Measurements from ENCODE around the gene RNU6-1. TPM values are rescaled to one million over a fixed set of nuclear protein-coding genes. Genes with fewer than 3 reads are reported as not detected.

Gene RNU6-1
- total RNA-seq, 2 experiments from 2014 or later, result not detected

GRCh38 chr15:67859331-67859946 lies 19.6 kb upstream of the RNU6-1 start:
- ChIA-PET POLR2A (no interaction called here), CTCF (ENCODE audit: unreplicated experiment) (interaction anchor here (0.6 kb wide), 1 partner anchor 332 kb away, joined by 3 read pairs; no protein-coding TSS in a partner anchor)
- no peaks in the 10 kb centered on the region for H3K79me2 ChIP-seq (ENCODE audit: insufficient read depth, low read depth, low read length)
- peak overlapping the region; percentile 56 for H2AFZ ChIP-seq (ENCODE audit: low read length)
- peaks cover 72% of the 10 kb centered on the region for H3K4me1 ChIP-seq (ENCODE audit: insufficient read depth, low read length, poor library complexity, severe bottlenecking)
- TF ChIP-seq EZH2phosphoT487 (IDR thresholded peaks at IDR 0.05; ENCODE audit: borderline replicate concordance, low read depth, low read length), result no peak
- no peak for TF ChIP-seq CTCF (conservative IDR thresholded peaks at IDR 0.05; ENCODE audit: low read length)
- no TSS peak for BruUV-seq (replicated peaks)
- H4K20me1 ChIP-seq (ENCODE audit: insufficient read depth, low read length), result no peaks in the 10 kb centered on the region
- no peaks in the 10 kb centered on the region for H3K36me3 ChIP-seq (ENCODE audit: insufficient read depth, low read length)
- no peak overlapping the region for H3K27ac ChIP-seq (ENCODE audit: low read depth, low read length, poor library complexity, severe bottlenecking)
- H3K4me3 ChIP-seq (ENCODE audit: low read depth, low read length, poor library complexity, severe bottlenecking), result no peak overlapping the region
- 0 out of 2 replicates have a peak overlapping the region, but pooled peaks have one; percentile 23 for H3K4me2 ChIP-seq (ENCODE audit: low read length)
- intact Hi-C loops (cut with micrococcal nuclease; ENCODE audit: unreplicated experiment), result no loop called here
- no peaks in the 10 kb centered on the region for H3K9me2 ChIP-seq (ENCODE audit: insufficient read depth, low read length)
- no peaks in the 10 kb centered on the region for H3K9me3 ChIP-seq (ENCODE audit: low read length)
- no peak for DNase-seq (ENCODE audit: low spot score)

GRCh38 chr15:67857220-67857619 lies 17.4 kb upstream of the RNU6-1 start:
- DNase-seq (ENCODE audit: low spot score), result no peak
- no TSS peak for BruUV-seq (replicated peaks)
- POLR2A ChIA-PET, result interaction anchor here (0.6 kb wide), 1 partner anchor 265 kb away, joined by 3 read pairs; no protein-coding TSS in a partner anchor
- Histone ChIP-seq H3K79me2 (ENCODE audit: insufficient read depth, low read depth, low read length) (no peaks in the 10 kb centered on the region), H3K9me2 (ENCODE audit: insufficient read depth, low read length) (no peaks in the 10 kb centered on the region), H3K4me1 (ENCODE audit: insufficient read depth, low read length, poor library complexity, severe bottlenecking) (peaks cover 78% of the 10 kb centered on the region), H3K4me3 (ENCODE audit: low read depth, low read length, poor library complexity, severe bottlenecking) (no peak overlapping the region), H3K36me3 (ENCODE audit: insufficient read depth, low read length) (no peaks in the 10 kb centered on the region), H2AFZ (ENCODE audit: low read length) (peak overlapping the region; percentile 21; the same call in 1 of the 2 replicates), H4K20me1 (ENCODE audit: insufficient read depth, low read length) (no peaks in the 10 kb centered on the region), H3K4me2 (ENCODE audit: low read length) (no peak overlapping the region), H3K9me3 (ENCODE audit: low read length) (no peaks in the 10 kb centered on the region), H3K27ac (ENCODE audit: low read depth, low read length, poor library complexity, severe bottlenecking) (no peak overlapping the region)
- CTCF ChIA-PET (ENCODE audit: unreplicated experiment), result no interaction called here
- TF ChIP-seq CTCF (conservative IDR thresholded peaks at IDR 0.05; ENCODE audit: low read length) (no peak), EZH2phosphoT487 (IDR thresholded peaks at IDR 0.05; ENCODE audit: borderline replicate concordance, low read depth, low read length) (no peak)
- intact Hi-C loops (cut with micrococcal nuclease; ENCODE audit: unreplicated experiment), result no loop called here

- Histone ChIP-seq H4K20me1 (ENCODE audit: insufficient read depth, low read length) (no peaks in the 10 kb centered on the region), H3K4me2 (ENCODE audit: low read length) (peak overlapping the region; percentile 47), H3K4me3 (ENCODE audit: low read depth, low read length, poor library complexity, severe bottlenecking) (no peak overlapping the region), H3K9me2 (ENCODE audit: insufficient read depth, low read length) (no peaks in the 10 kb centered on the region), H3K9me3 (ENCODE audit: low read length) (no peaks in the 10 kb centered on the region), H3K27ac (ENCODE audit: low read depth, low read length, poor library complexity, severe bottlenecking) (peak overlapping the region; percentile 57), H3K36me3 (ENCODE audit: insufficient read depth, low read length) (no peaks in the 10 kb centered on the region), H3K4me1 (ENCODE audit: insufficient read depth, low read length, poor library complexity, severe bottlenecking) (peaks cover 88% of the 10 kb centered on the region), H3K79me2 (ENCODE audit: insufficient read depth, low read depth, low read length) (no peaks in the 10 kb centered on the region), H2AFZ (ENCODE audit: low read length) (peak overlapping the region; percentile 97)
- TF ChIP-seq CTCF (conservative IDR thresholded peaks at IDR 0.05; ENCODE audit: low read length), result no peak
- CTCF ChIA-PET (ENCODE audit: unreplicated experiment), result no interaction called here
- BruUV-seq (replicated peaks), result no TSS peak
- no peak for DNase-seq (ENCODE audit: low spot score)
- POLR2A ChIA-PET, result interaction anchor here (0.7 kb wide), 1 partner anchor 71 kb away, joined by 3 read pairs; no protein-coding TSS in a partner anchor
- intact Hi-C loops (cut with micrococcal nuclease; ENCODE audit: unreplicated experiment), result no loop called here
Measured at GRCh38 chr15:67855842-67856241, 16.0 kb upstream of the RNU6-1 start.
